HL-60 (cell line): ENCODE results near the gene KCNG4.

Source experiments
- POLR2AphosphoS5 ChIP-seq: IDR thresholded peaks from 2 replicates; pipeline ENCODE4 v1.6.1; 2012; ENCODE audit warnings: low read depth
- TF ChIP-seq, protein P1 (sequence below): IDR thresholded peaks from 2 replicates; pipeline ENCODE4 v1.6.1; 2012; ENCODE audit warnings: low read depth; ENCODE audit not compliant: insufficient replicate concordance
- TF ChIP-seq, protein P2 (sequence below): IDR thresholded peaks from one replicate; pipeline ENCODE4 v1.5.1; 2011; ENCODE audit warnings: low read length, control low read depth, inconsistent platforms; ENCODE audit not compliant: insufficient read depth

DNA sequence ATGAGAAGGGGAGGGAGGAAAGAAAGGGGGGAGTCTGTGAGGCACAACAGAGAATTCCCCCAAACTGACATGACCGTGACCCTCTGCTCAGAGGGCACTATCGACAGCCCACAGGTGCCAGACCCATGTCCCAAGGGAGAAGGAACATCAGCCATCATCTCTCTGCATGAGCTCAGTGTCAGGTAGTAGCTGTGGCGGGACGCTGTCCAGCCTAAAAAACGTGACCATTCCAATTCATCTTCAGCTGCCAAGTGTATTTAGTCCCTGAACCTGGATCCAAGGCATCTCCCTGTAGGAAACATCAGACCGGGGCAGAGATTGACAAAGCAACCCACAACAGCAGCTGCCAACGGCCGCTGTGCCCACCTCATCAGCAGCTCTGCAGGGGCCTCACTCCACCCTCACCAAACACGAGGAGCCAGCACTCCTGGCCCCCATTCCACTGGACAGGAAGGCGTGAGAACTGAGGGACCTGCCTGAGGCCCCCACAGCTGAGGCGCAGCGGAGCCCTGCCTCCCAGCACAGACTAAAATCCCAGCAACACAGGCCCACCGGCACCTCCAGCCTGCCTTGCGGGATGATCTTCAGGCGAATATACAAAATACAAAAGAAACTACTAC, 61.6 kb downstream of the KCNG4 start:
- TF ChIP-seq, protein P1, sequence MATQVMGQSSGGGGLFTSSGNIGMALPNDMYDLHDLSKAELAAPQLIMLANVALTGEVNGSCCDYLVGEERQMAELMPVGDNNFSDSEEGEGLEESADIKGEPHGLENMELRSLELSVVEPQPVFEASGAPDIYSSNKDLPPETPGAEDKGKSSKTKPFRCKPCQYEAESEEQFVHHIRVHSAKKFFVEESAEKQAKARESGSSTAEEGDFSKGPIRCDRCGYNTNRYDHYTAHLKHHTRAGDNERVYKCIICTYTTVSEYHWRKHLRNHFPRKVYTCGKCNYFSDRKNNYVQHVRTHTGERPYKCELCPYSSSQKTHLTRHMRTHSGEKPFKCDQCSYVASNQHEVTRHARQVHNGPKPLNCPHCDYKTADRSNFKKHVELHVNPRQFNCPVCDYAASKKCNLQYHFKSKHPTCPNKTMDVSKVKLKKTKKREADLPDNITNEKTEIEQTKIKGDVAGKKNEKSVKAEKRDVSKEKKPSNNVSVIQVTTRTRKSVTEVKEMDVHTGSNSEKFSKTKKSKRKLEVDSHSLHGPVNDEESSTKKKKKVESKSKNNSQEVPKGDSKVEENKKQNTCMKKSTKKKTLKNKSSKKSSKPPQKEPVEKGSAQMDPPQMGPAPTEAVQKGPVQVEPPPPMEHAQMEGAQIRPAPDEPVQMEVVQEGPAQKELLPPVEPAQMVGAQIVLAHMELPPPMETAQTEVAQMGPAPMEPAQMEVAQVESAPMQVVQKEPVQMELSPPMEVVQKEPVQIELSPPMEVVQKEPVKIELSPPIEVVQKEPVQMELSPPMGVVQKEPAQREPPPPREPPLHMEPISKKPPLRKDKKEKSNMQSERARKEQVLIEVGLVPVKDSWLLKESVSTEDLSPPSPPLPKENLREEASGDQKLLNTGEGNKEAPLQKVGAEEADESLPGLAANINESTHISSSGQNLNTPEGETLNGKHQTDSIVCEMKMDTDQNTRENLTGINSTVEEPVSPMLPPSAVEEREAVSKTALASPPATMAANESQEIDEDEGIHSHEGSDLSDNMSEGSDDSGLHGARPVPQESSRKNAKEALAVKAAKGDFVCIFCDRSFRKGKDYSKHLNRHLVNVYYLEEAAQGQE: no peak
- TF ChIP-seq, protein P2, sequence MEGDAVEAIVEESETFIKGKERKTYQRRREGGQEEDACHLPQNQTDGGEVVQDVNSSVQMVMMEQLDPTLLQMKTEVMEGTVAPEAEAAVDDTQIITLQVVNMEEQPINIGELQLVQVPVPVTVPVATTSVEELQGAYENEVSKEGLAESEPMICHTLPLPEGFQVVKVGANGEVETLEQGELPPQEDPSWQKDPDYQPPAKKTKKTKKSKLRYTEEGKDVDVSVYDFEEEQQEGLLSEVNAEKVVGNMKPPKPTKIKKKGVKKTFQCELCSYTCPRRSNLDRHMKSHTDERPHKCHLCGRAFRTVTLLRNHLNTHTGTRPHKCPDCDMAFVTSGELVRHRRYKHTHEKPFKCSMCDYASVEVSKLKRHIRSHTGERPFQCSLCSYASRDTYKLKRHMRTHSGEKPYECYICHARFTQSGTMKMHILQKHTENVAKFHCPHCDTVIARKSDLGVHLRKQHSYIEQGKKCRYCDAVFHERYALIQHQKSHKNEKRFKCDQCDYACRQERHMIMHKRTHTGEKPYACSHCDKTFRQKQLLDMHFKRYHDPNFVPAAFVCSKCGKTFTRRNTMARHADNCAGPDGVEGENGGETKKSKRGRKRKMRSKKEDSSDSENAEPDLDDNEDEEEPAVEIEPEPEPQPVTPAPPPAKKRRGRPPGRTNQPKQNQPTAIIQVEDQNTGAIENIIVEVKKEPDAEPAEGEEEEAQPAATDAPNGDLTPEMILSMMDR: no peak
- TF ChIP-seq POLR2AphosphoS5: no peak
